CD1c-positive myeloid dendritic cell (primary cell): Measurements from ENCODE around the gene TUBB6.

Source experiments
- DNase-seq: peaks from one replicate; pipeline ENCODE4 v3.0.0-alpha.2; 2016; ENCODE audit errors: extremely low spot score

TUBB6 gene

GRCh38 chr18:12291161-12291560, 16.9 kb upstream of the TUBB6 start:
- no peak for DNase-seq

GRCh38 chr18:12291690-12292089, 16.4 kb upstream of the TUBB6 start:
- no peak for DNase-seq

GRCh38 chr18:12293831-12294230, 14.2 kb upstream of the TUBB6 start:
- DNase-seq = no peak

- DNase-seq = no peak
Observed at GRCh38 chr18:12295389-12296086, 12.5 kb upstream of the TUBB6 start.

- no peak for DNase-seq
Observed at GRCh38 chr18:12296087-12296403, 12.0 kb upstream of the TUBB6 start.

GRCh38 chr18:12296457-12296856, 11.6 kb upstream of the TUBB6 start:
- DNase-seq = no peak

- DNase-seq = no peak
Observed at GRCh38 chr18:12299862-12300261, 8.2 kb upstream of the TUBB6 start.

GRCh38 chr18:12301263-12302005, 6.6 kb upstream of the TUBB6 start:
- DNase-seq = no peak

- no peak for DNase-seq
Observed at GRCh38 chr18:12302391-12303147, 5.5 kb upstream of the TUBB6 start.

- no peak for DNase-seq
Observed at GRCh38 chr18:12304351-12305210, 3.5 kb upstream of the TUBB6 start.

GRCh38 chr18:12305211-12305610, 2.8 kb upstream of the TUBB6 start:
- DNase-seq = no peak

- DNase-seq = no peak
Observed at GRCh38 chr18:12305930-12306629, 2.0 kb upstream of the TUBB6 start.

- DNase-seq = peak; percentile 70
Observed at GRCh38 chr18:12306752-12307700, 1.0 kb upstream of the TUBB6 start.

- peak; percentile 96 for DNase-seq
Observed at GRCh38 chr18:12308386-12309100, 502 bp downstream of the TUBB6 start.

GRCh38 chr18:12309683-12310198, 1.7 kb downstream of the TUBB6 start:
- DNase-seq = peak; percentile 79

GRCh38 chr18:12310762-12311161, 2.7 kb downstream of the TUBB6 start:
- peak; percentile 58 for DNase-seq

GRCh38 chr18:12312976-12313375, 4.9 kb downstream of the TUBB6 start:
- DNase-seq = no peak

GRCh38 chr18:12313530-12314245, 5.6 kb downstream of the TUBB6 start:
- DNase-seq = no peak
